ENCODE measurements around the gene SOX13. TPM values are rescaled to one million over a fixed set of nuclear protein-coding genes. Genes with fewer than 3 reads are reported as not detected.

SOX13 gene
- total RNA-seq (2014; rRNA removed; shearing (Covaris generic)) = 94.4 and 120 TPM in 2 replicates

GRCh38 chr1:204072931-204073836 lies at the start of gene SOX13:
SOX13 (plus strand) TSS chr1:204073115; CDS start chr1:204112916, 39,801 bp downstream.
- Histone ChIP-seq H3K36me3 (replicated peaks; ENCODE audit: control insufficient read depth, insufficient read depth, low read length) (no peaks in the 10 kb centered on the region; the same call in 1 of the 2 replicates), H3K4me3 (ENCODE audit: insufficient read depth, low read depth, low read length) (peak within 1 kb of the TSS; percentile 99), H3K27me3 (ENCODE audit: control insufficient read depth, insufficient read depth, low read length) (peaks cover 7% of the 10 kb centered on the region; the same call in 1 of the 2 replicates)
- peak; percentile 95 for DNase-seq

GRCh38 chr1:204025917-204026707 lies 46.8 kb upstream of the SOX13 start:
- no peak for DNase-seq
- H3K4me3 ChIP-seq (ENCODE audit: insufficient read depth, low read depth, low read length) = no peak overlapping the region
- H3K36me3 ChIP-seq (replicated peaks; ENCODE audit: control insufficient read depth, insufficient read depth, low read length) = no peaks in the 10 kb centered on the region
- H3K27me3 ChIP-seq (ENCODE audit: control insufficient read depth, insufficient read depth, low read length) = no peaks in the 10 kb centered on the region; the same call in 1 of the 2 replicates

GRCh38 chr1:204027446-204027845 lies 45.5 kb upstream of the SOX13 start:
- no peaks in the 10 kb centered on the region; the same call in 1 of the 2 replicates for H3K27me3 ChIP-seq (ENCODE audit: control insufficient read depth, insufficient read depth, low read length)
- no peaks in the 10 kb centered on the region for H3K36me3 ChIP-seq (replicated peaks; ENCODE audit: control insufficient read depth, insufficient read depth, low read length)
- DNase-seq = no peak
- H3K4me3 ChIP-seq (ENCODE audit: insufficient read depth, low read depth, low read length) = no peak overlapping the region

GRCh38 chr1:204029016-204029415 lies 43.9 kb upstream of the SOX13 start:
- H3K27me3 ChIP-seq (ENCODE audit: control insufficient read depth, insufficient read depth, low read length) = no peaks in the 10 kb centered on the region; the same call in 1 of the 2 replicates
- H3K36me3 ChIP-seq (replicated peaks; ENCODE audit: control insufficient read depth, insufficient read depth, low read length) = no peaks in the 10 kb centered on the region
- DNase-seq = no peak
- H3K4me3 ChIP-seq (ENCODE audit: insufficient read depth, low read depth, low read length) = no peak overlapping the region

- Histone ChIP-seq H3K4me3 (ENCODE audit: insufficient read depth, low read depth, low read length) (no peak overlapping the region), H3K27me3 (ENCODE audit: control insufficient read depth, insufficient read depth, low read length) (no peaks in the 10 kb centered on the region), H3K36me3 (replicated peaks; ENCODE audit: control insufficient read depth, insufficient read depth, low read length) (no peaks in the 10 kb centered on the region)
- no peak for DNase-seq
Observed at GRCh38 chr1:204031098-204031710, 41.7 kb upstream of the SOX13 start.

GRCh38 chr1:204032642-204033235 lies 40.2 kb upstream of the SOX13 start:
- no peak for DNase-seq
- H3K27me3 ChIP-seq (ENCODE audit: control insufficient read depth, insufficient read depth, low read length) = no peaks in the 10 kb centered on the region
- H3K4me3 ChIP-seq (ENCODE audit: insufficient read depth, low read depth, low read length) = no peak overlapping the region
- H3K36me3 ChIP-seq (replicated peaks; ENCODE audit: control insufficient read depth, insufficient read depth, low read length) = no peaks in the 10 kb centered on the region

- Histone ChIP-seq H3K4me3 (ENCODE audit: insufficient read depth, low read depth, low read length) (no peak overlapping the region), H3K27me3 (ENCODE audit: control insufficient read depth, insufficient read depth, low read length) (no peaks in the 10 kb centered on the region), H3K36me3 (replicated peaks; ENCODE audit: control insufficient read depth, insufficient read depth, low read length) (no peaks in the 10 kb centered on the region)
- DNase-seq = no peak
Observed at GRCh38 chr1:204033306-204033705, 39.6 kb upstream of the SOX13 start.

GRCh38 chr1:204036882-204037655 lies 35.8 kb upstream of the SOX13 start:
- Histone ChIP-seq H3K4me3 (ENCODE audit: insufficient read depth, low read depth, low read length) (no peak overlapping the region), H3K36me3 (replicated peaks; ENCODE audit: control insufficient read depth, insufficient read depth, low read length) (no peaks in the 10 kb centered on the region), H3K27me3 (ENCODE audit: control insufficient read depth, insufficient read depth, low read length) (no peaks in the 10 kb centered on the region)
- no peak for DNase-seq

GRCh38 chr1:204041232-204041767 lies 31.6 kb upstream of the SOX13 start:
- Histone ChIP-seq H3K4me3 (ENCODE audit: insufficient read depth, low read depth, low read length) (no peak overlapping the region), H3K36me3 (replicated peaks; ENCODE audit: control insufficient read depth, insufficient read depth, low read length) (no peaks in the 10 kb centered on the region), H3K27me3 (ENCODE audit: control insufficient read depth, insufficient read depth, low read length) (no peaks in the 10 kb centered on the region; the same call in 1 of the 2 replicates)
- no peak for DNase-seq

- Histone ChIP-seq H3K27me3 (ENCODE audit: control insufficient read depth, insufficient read depth, low read length) (no peaks in the 10 kb centered on the region; the same call in 1 of the 2 replicates), H3K36me3 (replicated peaks; ENCODE audit: control insufficient read depth, insufficient read depth, low read length) (no peaks in the 10 kb centered on the region), H3K4me3 (ENCODE audit: insufficient read depth, low read depth, low read length) (no peak overlapping the region)
- DNase-seq = no peak
Observed at GRCh38 chr1:204041803-204042505, 31.0 kb upstream of the SOX13 start.

GRCh38 chr1:204042516-204042915 lies 30.4 kb upstream of the SOX13 start:
- no peak for DNase-seq
- H3K36me3 ChIP-seq (replicated peaks; ENCODE audit: control insufficient read depth, insufficient read depth, low read length) = no peaks in the 10 kb centered on the region
- H3K4me3 ChIP-seq (ENCODE audit: insufficient read depth, low read depth, low read length) = no peak overlapping the region
- H3K27me3 ChIP-seq (ENCODE audit: control insufficient read depth, insufficient read depth, low read length) = no peaks in the 10 kb centered on the region; the same call in 1 of the 2 replicates

GRCh38 chr1:204043680-204044079 lies 29.2 kb upstream of the SOX13 start:
- no peaks in the 10 kb centered on the region; the same call in 1 of the 2 replicates for H3K27me3 ChIP-seq (ENCODE audit: control insufficient read depth, insufficient read depth, low read length)
- no peak overlapping the region for H3K4me3 ChIP-seq (ENCODE audit: insufficient read depth, low read depth, low read length)
- H3K36me3 ChIP-seq (replicated peaks; ENCODE audit: control insufficient read depth, insufficient read depth, low read length) = no peaks in the 10 kb centered on the region
- no peak for DNase-seq

GRCh38 chr1:204044448-204044847 lies 28.5 kb upstream of the SOX13 start:
- Histone ChIP-seq H3K27me3 (ENCODE audit: control insufficient read depth, insufficient read depth, low read length) (no peaks in the 10 kb centered on the region; the same call in 1 of the 2 replicates), H3K4me3 (ENCODE audit: insufficient read depth, low read depth, low read length) (no peak overlapping the region), H3K36me3 (replicated peaks; ENCODE audit: control insufficient read depth, insufficient read depth, low read length) (no peaks in the 10 kb centered on the region)
- no peak for DNase-seq

Measured in H7 (cell line).